Measurements from ENCODE around the gene TTLL10. TPM values are rescaled to one million over a fixed set of nuclear protein-coding genes. Genes with fewer than 3 reads are reported as not detected.

The TTLL10 gene
- total RNA-seq, 3 donors from 2014 or later (not counting 1 experiment from before 2014, with no cell fraction given): 0.23 to 1.7 (median 1.7) TPM

GRCh38 chr1:1207571-1207892 is 33.9 kb downstream of the TTLL10 start:
- Mint-ChIP-seq H3K27me3 (ENCODE audit: low read depth in 2 of 2) (no peaks in the 10 kb centered on the region), H3K36me3 (no peaks in the 10 kb centered on the region), H3K27ac (peak overlapping the region; percentile 93 to 98), H3K4me1 (peaks cover 15 to 38% of the 10 kb centered on the region in 2 donors), H3K4me3 (peak overlapping the region; percentile 93), H3K9me3 (no peaks in the 10 kb centered on the region)
- intact Hi-C loops (cut with micrococcal nuclease): loop anchor here (5.0 kb wide), 1 partner anchor 35 kb away; the partner anchor contains the start of gene TTLL10
- Histone ChIP-seq H3K4me1 (ENCODE audit: control insufficient read depth, insufficient read depth, low read length) (peaks cover 81% of the 10 kb centered on the region), H3K27ac (ENCODE audit: low read length) (peak overlapping the region; percentile 46), H3K9me3 (ENCODE audit: control insufficient read depth, insufficient read depth, low read length) (no peaks in the 10 kb centered on the region), H3K4me3 (ENCODE audit: low read length) (no peak overlapping the region), H3K36me3 (ENCODE audit: control insufficient read depth, insufficient read depth, low read length) (no peaks in the 10 kb centered on the region), H3K27me3 (ENCODE audit: control insufficient read depth, insufficient read depth, low read length) (no peaks in the 10 kb centered on the region)
- no peak for DNase-seq
- 51% methylated on average over 11 of the region's 11 CpGs for WGBS (ENCODE audit: insufficient coverage)
- ATAC-seq: no peak
- no peak for TF ChIP-seq CTCF (IDR thresholded peaks at IDR 0.05)

- ATAC-seq (peak; percentile 2 to 11 (median 9)), DNase-seq (peak; percentile 53 to 74)
- Histone ChIP-seq H3K4me1 (ENCODE audit: control insufficient read depth, insufficient read depth, low read length) (peaks cover 95% of the 10 kb centered on the region), H3K27ac (ENCODE audit: low read length) (peak overlapping the region; percentile 85), H3K9me3 (ENCODE audit: control insufficient read depth, insufficient read depth, low read length) (no peaks in the 10 kb centered on the region), H3K27me3 (ENCODE audit: control insufficient read depth, insufficient read depth, low read length) (no peaks in the 10 kb centered on the region), H3K36me3 (ENCODE audit: control insufficient read depth, insufficient read depth, low read length) (no peaks in the 10 kb centered on the region), H3K4me3 (ENCODE audit: low read length) (peak overlapping the region; percentile 23)
- intact Hi-C loops (cut with micrococcal nuclease): loop anchor here (2.0 to 5.0 kb wide), 2 partner anchors 14 to 37 kb away; partner anchors contain the start of gene TTLL10
- WGBS (ENCODE audit: insufficient coverage): 11% methylated on average over 38 of the region's 38 CpGs
- Mint-ChIP-seq H3K36me3 (no peaks in the 10 kb centered on the region), H3K4me1 (peaks cover 15 to 44% of the 10 kb centered on the region in 2 donors), H3K27me3 (ENCODE audit: low read depth in 2 of 2) (no peaks in the 10 kb centered on the region), H3K27ac (peak overlapping the region; percentile 93 to 98), H3K9me3 (no peaks in the 10 kb centered on the region), H3K4me3 (peak overlapping the region; percentile 93)
- no peak for TF ChIP-seq CTCF (IDR thresholded peaks at IDR 0.05)
Observed at GRCh38 chr1:1208713-1209433, 35.2 kb downstream of the TTLL10 start.

DNA sequence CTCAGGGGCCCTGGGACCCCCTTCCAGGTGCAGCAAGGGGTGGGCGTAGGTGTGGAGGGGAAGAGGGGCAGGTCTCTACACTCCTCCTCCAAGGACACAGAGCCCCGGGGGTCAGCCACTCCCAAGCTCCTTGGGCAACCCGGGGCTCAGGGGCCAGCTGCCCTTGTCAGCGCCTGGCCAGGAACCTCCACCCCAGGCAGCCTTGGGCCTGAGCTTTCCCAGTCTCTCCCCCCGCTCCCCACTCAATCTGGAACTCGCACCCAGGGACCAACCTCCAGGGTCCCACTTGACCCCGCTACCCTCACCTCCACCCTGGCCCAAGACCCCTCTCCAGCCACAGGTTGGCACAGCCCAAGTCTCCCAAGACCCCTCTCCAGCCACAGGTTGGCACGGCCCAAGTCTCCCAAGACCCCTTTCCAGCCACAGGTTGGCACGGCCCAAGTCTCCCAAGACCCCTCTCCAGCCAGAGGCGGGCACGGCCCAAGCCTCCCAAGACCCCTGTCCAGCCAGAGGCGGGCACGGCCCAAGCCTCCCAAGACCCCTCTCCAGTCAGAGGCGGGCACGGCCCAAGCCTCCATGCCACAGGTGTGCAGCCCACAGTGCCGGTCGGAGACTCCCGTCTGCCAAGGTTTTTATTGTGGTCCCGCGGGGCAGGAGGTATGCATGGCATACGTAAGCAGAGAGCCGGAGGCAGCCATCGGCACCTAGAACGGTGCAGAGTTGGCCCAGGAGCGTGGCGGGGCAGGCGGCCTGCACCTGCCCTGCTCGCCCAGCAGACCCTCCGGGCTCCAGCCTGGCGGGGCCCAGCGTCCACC is 37.3 kb downstream of the TTLL10 start:
- peak in 1 of 2 donors; percentile 17 for DNase-seq
- peak overlapping the region; percentile 66 to 98 for H3K27ac Mint-ChIP-seq
- Histone ChIP-seq H3K36me3 (ENCODE audit: control insufficient read depth, insufficient read depth, low read length) (no peaks in the 10 kb centered on the region), H3K4me1 (ENCODE audit: control insufficient read depth, insufficient read depth, low read length) (peaks cover 99% of the 10 kb centered on the region), H3K27me3 (ENCODE audit: control insufficient read depth, insufficient read depth, low read length) (no peaks in the 10 kb centered on the region), H3K9me3 (ENCODE audit: control insufficient read depth, insufficient read depth, low read length) (no peaks in the 10 kb centered on the region), H3K4me3 (ENCODE audit: low read length) (no peak overlapping the region), H3K27ac (ENCODE audit: low read length) (no peak overlapping the region)
- H3K4me1 Mint-ChIP-seq: peaks cover 15 to 60% of the 10 kb centered on the region in 2 donors
- H3K9me3 Mint-ChIP-seq: no peaks in the 10 kb centered on the region
- intact Hi-C loops (cut with micrococcal nuclease): no loop called here
- no peaks in the 10 kb centered on the region for H3K27me3 Mint-ChIP-seq (ENCODE audit: low read depth in 2 of 2)
- WGBS (ENCODE audit: insufficient coverage): 96% methylated on average over 30 of the region's 31 CpGs
- TF ChIP-seq CTCF (IDR thresholded peaks at IDR 0.05): no peak
- H3K4me3 Mint-ChIP-seq: peak overlapping the region; percentile 40
- no peaks in the 10 kb centered on the region for H3K36me3 Mint-ChIP-seq
- ATAC-seq: no peak

All from natural killer cell (primary cell).